GM21723 (cell line): ENCODE measurements around the gene SLC6A4.
"Not testable (repeated sequence)": the region's sequence is repeated elsewhere in the genome, so short reads cannot be mapped to it uniquely, and the experiment has no call there.

Experiments
- ATAC-seq: cut with Tn5 transposase; IDR thresholded peaks from one replicate; pipeline ENCODE4 v1.9.1; 2021; ENCODE audit warnings: mild to moderate bottlenecking, moderate library complexity; ENCODE audit not compliant: unreplicated experiment

Gene SLC6A4

DNA sequence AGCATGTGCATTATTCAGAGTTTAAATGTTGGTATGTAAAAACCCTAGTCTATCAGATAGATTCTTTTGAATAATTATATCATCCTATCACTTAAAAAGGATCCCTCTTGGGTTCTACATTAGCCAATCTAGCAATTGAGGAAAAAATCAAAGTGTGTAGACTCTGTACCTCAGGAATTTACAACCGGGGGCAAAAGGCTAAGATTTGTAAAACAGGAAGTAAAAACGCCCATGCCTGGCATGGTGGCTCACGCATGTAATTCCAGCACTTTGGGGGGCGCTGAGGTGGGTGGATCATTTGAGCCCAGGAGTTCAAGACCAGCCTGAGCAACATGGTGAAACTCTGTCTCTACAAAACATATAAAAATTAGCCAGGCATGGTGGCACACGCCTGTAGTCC, 58.6 kb downstream of the SLC6A4 start:
- no peak for ATAC-seq

DNA sequence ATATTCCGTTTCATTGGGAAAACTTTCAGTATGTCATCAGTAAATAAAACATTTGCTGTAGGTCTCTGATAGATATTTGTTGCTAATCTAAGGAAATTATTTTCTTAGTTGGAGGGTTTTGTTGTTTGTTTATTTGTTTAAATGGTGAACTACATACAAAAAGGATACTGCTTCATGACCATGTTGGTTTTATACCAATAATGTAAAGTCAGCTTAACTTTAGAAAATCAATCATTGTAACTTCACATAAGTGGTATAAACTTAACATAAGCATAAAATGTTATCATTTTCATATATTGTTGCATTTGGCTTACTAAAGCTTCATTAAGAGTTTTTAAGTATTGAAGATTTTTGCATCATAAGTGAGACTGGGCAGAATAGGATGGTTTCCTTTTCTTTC, 60.9 kb downstream of the SLC6A4 start:
- no peak for ATAC-seq

DNA sequence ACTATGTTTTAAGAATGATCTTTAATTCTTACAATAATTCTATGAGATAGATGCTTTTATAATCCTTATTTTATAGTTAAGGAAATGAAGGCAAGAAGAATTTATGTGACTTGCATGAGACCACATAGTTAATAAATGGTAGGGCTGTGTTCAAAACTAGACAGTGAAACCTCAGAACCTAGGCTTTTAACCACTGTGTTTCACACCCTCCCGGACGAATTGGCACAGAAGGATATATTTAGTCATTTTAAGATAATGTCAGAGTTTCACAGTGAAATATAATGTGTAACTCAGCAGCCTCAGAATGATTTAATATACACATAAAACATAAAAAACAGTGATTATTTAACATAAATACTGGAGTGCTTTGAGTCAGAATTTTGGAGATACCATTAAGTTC, 61.8 kb downstream of the SLC6A4 start:
- ATAC-seq = no peak

DNA sequence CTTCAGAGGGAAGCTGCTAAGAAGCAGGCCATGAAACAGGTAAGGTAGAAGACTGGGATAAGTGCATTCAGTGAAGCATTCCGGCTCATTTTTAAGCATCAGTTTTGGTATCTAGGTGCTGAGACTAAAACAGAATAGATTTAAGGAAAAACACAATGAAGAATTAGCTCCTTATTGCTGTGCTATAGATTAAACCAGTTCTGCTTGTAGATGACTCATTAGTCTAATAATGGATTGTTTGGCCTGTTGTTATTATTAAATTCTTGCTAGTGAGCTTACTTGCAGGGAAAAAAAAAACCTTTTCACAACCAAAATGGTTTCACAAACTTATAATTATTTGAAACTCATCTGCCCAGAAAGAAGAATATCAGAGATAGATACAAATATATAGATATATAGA, 62.9 kb downstream of the SLC6A4 start:
- no peak for ATAC-seq

DNA sequence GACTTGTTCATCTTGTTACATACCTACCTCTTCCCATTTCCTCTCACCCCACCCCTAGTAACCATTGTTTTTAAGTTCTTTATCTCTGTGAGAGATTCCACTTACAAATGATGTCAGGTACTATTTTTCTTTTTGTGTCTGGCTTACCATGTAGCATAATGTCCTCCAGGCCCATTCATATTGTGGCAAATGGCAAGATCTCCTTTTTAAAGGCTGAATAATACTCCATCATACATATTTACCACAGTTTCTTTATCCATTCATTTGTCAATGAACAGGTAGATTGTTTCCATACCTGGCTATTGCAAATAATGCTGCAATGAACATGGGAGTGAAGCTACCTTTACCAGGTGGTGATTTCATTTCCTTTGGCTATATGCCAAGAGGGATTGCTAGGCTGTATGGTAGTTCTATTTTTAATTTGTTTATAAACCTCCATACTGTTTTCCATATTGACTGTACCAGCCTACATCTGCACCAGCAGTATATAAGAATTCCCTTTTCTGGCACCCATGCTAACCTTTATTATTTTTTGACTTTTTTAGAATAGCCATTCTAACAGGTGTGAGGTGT, 65.0 kb downstream of the SLC6A4 start:
- ATAC-seq = no peak

DNA sequence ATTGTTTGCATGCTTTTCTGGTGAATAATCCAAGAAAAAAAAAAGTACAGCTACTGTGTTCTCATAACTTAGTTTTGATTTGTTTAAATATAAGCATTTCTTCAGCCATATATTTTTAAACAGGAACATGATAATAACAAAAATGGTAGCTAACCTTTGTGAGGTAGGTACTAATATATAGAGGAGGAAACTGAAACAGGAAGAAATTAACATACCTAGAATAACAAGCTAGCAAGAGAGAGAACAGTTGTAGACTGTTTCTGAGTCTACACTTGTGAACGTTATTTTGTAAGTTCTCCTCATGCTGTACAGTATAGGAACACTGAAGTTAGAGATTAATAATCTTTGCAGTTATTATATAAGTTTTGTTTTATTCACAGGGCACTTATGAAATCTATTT, 69.5 kb downstream of the SLC6A4 start:
- no peak for ATAC-seq

DNA sequence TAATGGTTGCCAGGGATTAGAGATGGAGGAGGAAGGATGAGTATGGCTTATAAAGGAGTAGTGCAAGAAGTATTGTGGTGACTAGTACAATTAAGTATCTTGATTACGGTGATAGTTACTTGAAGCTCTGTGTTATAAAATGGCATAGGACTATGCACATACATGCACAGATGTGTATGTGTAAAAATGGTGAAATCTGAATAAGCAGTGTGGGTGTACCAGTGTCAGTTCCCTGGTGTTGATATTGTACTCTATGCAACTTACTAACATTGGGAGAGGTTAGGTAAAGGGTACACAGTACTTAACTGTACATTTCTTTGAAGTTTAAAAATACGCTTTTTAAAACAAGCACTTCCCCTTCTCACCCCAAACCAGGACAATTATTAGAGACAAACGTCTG, 70.3 kb downstream of the SLC6A4 start:
- ATAC-seq = no peak

DNA sequence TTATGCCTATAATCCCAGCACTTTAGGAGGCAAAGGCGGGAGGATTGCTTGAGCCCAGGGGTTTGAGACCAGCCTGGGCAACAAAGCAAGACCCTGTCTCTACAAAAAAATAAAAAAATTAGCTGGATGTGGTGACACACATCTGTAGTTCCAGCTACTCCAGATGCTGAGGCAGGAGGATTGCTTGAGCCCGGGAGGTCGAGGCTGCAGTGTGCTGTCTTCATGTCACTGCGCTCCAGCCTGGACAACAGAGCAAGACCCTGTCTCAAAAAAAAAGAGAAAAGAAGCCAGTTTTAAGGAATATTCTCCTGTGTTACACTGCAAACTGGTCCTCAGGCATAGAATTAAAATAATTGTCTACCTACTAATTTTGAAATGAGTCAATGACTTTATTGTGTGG, 71.0 kb downstream of the SLC6A4 start:
- no peak for ATAC-seq

DNA sequence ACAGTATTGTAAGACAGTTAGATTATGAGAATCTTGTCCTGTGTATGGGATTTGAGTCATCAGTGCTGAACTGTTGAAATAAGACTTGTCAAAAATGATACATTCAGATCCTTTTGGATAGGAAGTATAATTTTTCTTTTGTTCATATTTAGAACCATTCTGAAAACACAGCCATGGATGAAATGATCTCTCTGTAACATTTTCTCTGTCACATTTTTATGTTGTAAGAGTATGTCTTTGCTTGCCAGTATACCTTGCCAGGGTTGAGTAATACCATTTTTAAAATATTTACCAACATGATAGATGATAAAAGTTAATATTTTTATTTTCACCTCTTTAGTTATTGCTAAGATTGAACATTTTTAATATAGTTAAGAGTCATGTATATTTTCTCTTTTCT, 73.9 kb downstream of the SLC6A4 start:
- ATAC-seq = no peak

DNA sequence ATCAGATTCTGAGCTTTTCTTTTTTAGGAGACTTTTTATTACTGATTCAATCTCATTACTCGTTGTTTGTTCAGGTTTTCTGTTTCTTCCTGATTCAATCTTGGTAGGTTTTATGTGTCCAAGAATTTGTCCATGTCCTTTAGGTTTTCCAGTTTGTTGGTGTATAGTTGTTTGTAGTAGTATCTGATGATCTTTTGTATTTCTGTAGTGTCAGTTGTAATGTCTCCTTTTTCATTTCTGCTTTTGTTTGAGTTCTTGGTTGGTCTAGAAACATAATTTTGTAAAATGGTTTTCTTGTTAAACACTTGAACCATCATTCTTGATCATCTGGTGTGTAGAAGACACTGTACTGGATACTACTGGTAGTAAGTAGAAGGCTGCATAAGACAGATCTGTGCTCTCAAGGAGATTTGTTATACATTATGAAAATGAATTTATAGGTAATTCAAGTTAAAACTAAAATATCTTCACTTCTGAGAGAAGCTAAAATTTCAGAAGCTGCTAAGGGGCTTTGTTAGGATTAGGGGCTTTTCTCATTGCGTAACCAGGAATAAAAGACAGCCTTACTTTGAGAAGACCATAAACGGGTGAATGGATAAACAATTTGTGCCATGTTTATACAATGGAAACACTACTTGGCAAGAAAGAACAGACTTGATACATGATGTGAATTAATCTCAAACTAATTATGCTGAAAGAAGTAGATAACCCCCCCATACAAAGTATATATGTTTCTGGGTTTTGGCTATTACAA, 74.9 kb downstream of the SLC6A4 start:
- ATAC-seq = no peak

DNA sequence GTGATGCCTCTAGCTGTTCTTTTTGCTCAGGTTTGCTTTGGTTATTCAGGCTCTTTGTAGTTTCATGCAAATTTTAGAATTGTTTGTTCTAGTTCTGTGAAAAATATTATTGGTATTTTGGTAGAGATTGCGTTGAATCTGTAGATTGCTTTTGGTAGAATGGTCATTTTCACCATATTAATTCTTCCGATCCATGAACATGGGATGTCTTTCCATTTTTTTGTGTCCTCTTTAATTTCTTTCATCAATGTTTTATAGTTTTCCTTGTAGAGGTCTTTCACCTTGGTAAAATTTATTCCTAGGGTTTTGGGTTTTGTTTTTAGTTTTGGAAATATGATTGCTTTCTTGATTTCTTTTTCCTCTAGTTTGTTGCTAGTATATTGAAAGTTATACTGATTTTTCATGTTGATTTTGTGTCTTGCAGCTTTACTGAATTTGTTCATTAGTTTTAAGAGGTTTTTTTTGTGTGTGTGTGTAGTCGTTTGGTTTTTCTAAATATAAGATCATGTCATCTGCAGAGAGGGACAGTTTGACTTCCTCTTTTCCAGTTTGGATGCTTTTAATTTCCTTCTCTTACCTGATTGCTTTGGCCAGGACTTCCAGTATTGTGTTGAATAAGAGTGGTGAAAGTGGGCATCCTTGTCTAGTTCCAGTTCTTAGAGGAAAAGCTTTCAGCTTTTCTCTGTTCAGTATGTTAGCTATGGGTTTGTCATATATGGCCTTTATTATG, 76.4 kb downstream of the SLC6A4 start:
- no peak for ATAC-seq

DNA sequence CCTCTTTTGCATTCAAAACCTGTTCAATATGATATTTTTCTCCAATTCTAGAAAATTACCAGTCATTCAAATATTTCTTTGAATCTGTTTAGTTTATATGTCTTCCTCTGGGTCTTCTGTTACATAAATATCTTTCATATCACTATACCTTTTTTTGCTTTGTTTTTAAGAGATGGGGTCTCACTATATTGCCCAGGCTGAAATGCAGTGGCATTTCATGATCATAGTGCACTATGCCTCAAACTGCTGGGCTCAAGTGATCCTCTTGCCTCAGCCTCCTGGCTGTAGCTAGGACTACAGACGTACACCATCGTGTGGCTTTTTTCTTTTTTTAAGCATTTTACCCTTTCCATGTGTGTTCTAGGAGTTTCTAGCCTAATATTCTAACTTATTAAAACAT, 80.1 kb downstream of the SLC6A4 start:
- no peak for ATAC-seq

DNA sequence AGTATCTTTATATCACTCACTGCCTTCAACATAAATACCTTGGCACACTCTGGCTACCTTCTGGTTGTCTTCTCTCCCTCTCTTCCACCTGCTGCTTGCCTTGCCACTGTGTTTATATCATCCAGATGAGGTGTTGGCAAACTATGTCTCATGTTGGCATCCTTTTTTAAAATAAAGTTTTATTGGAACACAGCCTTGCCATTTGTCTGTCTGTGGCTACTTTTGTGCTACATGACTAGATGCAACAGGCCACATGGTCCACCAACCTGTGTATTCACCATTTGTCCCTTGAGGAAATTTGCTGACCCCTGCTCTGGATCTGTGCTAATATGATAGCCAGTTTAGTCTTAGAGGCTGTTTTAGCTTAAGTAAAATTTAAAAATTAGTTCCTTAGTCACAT, 82.0 kb downstream of the SLC6A4 start:
- ATAC-seq = no peak

DNA sequence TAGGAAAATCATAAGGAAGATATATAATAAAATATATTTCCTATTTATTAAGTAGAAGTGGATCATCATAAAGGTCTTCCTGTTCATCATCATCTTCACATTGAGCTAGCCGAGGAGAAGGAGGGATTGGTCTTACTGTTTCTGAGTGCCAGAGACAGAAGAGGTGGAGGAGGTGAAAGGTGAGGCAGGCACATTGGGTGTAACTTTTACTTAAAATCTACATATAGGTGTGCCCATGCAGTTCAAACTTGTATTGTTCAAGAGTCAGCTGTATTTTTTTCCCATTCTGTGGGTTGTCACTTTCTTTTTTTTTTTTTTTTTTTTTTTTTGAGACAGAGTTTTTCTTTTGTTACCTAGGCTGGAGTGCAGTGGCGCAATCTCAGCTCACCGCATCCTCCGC, 84.0 kb downstream of the SLC6A4 start:
- ATAC-seq = no peak

DNA sequence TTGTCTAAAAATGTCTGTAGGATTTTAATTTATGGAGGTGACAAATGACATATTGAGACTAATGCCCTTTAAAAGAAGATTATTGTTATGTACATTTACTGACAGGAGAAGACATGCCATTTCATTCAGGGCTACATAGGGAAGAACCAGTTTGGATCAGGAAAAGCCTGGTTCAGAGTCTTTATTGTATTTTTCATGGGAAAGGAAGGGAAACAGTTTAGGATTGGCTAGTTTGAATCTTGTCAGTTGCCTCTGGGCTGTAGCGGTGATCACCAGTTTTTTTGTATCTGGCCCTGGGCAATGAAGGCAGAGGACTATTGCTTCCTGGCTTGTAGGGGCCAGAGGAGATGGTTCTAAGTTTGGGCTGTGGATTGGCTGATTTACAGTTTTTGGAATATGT, 87.1 kb downstream of the SLC6A4 start:
- ATAC-seq = no peak

DNA sequence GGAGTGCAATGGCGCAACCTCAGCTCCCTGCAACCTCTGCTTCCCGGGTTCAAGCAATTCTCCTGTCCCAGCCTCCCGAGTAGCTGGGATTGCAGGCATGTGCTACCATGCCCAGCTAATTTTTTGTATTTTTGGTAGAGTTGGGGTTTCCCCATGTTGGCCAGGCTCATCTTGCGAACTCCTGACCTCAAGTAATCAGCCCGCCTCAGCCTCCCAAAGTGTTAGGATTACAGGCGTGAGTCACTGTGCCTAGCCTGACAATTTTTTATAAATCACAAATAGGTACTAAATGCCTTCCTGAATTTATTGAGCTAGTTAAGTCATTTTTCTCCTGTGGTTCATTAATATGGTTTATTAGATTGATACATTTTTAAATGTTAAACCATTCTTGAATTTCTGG, 87.6 kb downstream of the SLC6A4 start:
- ATAC-seq = not testable (repeated sequence)
